GM10248 (cell line): ENCODE results near the gene ERO1B.

Experiments used
- CTCF ChIA-PET: fragments of 300-600 bp; sonication (Branson Sonifier 250); formaldehyde crosslinking; extraction: SDS; loops from one replicate; lab custom pipeline; 2021; ENCODE audit warnings: antibody characterized with exemption; lab: Yijun Ruan, JAX
- POLR2A ChIA-PET: fragments of 350-650 bp; sonication (Branson Sonifier 250); formaldehyde crosslinking; extraction: SDS; loops from one replicate; lab custom pipeline; 2020; ENCODE audit warnings: antibody characterized with exemption; lab: Yijun Ruan, JAX
- DNase-seq: peaks from one replicate; pipeline ENCODE4 v3.0.0; 2012; ENCODE audit errors: extremely low spot score
- TF ChIP-seq, protein P1 (sequence below): IDR thresholded peaks from 2 replicates; pipeline ENCODE4 v1.5.1; 2012; ENCODE audit warnings: mild to moderate bottlenecking, low read depth; ENCODE audit errors: extremely low read depth, missing control alignments, control extremely low read depth

ERO1B gene

GRCh38 chr1:236253119-236253518 lies 28.6 kb downstream of the ERO1B start:
- ChIA-PET CTCF (interaction anchor here (1.9 kb wide), 1 partner anchor 9 kb away, joined by 7 read pairs; no protein-coding TSS in a partner anchor), POLR2A (no interaction called here)
- TF ChIP-seq, protein P1, sequence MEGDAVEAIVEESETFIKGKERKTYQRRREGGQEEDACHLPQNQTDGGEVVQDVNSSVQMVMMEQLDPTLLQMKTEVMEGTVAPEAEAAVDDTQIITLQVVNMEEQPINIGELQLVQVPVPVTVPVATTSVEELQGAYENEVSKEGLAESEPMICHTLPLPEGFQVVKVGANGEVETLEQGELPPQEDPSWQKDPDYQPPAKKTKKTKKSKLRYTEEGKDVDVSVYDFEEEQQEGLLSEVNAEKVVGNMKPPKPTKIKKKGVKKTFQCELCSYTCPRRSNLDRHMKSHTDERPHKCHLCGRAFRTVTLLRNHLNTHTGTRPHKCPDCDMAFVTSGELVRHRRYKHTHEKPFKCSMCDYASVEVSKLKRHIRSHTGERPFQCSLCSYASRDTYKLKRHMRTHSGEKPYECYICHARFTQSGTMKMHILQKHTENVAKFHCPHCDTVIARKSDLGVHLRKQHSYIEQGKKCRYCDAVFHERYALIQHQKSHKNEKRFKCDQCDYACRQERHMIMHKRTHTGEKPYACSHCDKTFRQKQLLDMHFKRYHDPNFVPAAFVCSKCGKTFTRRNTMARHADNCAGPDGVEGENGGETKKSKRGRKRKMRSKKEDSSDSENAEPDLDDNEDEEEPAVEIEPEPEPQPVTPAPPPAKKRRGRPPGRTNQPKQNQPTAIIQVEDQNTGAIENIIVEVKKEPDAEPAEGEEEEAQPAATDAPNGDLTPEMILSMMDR = no peak
- no peak for DNase-seq

DNA sequence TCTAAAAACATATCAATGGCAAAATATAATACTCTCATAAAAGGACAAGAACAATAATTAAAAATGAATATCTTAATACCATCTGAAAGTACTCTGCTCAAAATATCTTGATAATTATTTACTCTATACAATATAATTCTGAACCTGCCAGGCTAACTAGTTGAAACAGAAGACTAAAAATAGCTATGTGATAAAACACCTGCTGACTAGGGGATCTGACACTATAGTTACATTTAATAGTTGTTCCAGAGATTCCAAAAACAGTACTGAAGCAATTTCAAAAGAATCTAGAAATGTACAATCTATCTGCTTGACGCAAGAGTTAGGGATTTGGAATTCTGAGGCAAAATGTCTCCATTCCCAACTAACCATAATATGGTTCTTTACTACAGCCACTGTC lies 30.2 kb downstream of the ERO1B start:
- TF ChIP-seq, protein P1 = no peak
- CTCF ChIA-PET = interaction anchor here (1.9 kb wide), 1 partner anchor 10 kb away, joined by 7 read pairs; no protein-coding TSS in a partner anchor
- POLR2A ChIA-PET = no interaction called here
- DNase-seq = no peak

DNA sequence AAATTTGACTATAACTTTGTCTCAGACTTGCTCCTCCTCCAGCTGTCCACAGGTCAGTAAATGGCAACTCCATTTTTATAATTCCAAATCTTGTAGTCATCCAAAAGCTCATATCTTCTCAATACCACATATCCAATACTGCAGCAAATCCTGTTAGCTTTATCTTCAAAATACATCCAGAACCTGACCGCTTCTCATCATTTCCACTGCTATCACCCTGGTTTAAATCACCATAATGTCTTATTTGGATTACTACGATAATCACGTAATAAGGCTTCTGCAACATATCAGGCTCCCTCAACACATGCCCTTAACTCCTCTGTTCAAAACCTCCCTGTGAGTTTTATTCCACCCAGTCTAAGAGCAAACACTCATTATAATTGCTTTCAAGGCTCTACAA lies 34.5 kb downstream of the ERO1B start:
- ChIA-PET POLR2A (no interaction called here), CTCF (interaction anchor here (0.9 to 1.0 kb wide), 2 partner anchors 9 to 15 kb away, joined by 3 read pairs; no protein-coding TSS in a partner anchor)
- no peak for DNase-seq
- TF ChIP-seq, protein P1 = no peak

- POLR2A ChIA-PET = no interaction called here
- no peak for DNase-seq
- TF ChIP-seq, protein P1 = no peak
- CTCF ChIA-PET = no interaction called here
Observed at GRCh38 chr1:236242568-236242967, 39.2 kb downstream of the ERO1B start.

GRCh38 chr1:236240675-236241074 lies 41.1 kb downstream of the ERO1B start:
- ChIA-PET CTCF (interaction anchor here (1.0 to 1.1 kb wide), 2 partner anchors 18 to 19 kb away, joined by 3 read pairs; no protein-coding TSS in a partner anchor), POLR2A (no interaction called here)

GRCh38 chr1:236239092-236239585 lies 42.6 kb downstream of the ERO1B start:
- ChIA-PET CTCF (interaction anchor here (0.9 to 1.8 kb wide), 5 partner anchors 9 to 128 kb away, joined by 3 to 5 read pairs (median 4); no protein-coding TSS in a partner anchor), POLR2A (interaction anchor here (0.6 kb wide), 1 partner anchor 80 kb away, joined by 3 read pairs; no protein-coding TSS in a partner anchor)
- no peak for DNase-seq
- TF ChIP-seq, protein P1 = no peak

More at GRCh38 chr1:236240675-236241074, 41.1 kb downstream of the ERO1B start:
- TF ChIP-seq, protein P1 = no peak
- no peak for DNase-seq
